Right lobe of liver (tissue), 6 donors: ENCODE data around the gene C1orf116. TPM values are rescaled to one million over a fixed set of nuclear protein-coding genes. Genes with fewer than 3 reads are reported as not detected.

Source experiments
- ATAC-seq, 4 donors: fragments of 200-7000 bp; cut with Tn5 transposase; one replicate each; pipeline ENCODE4 v1.9.1; 2020; ENCODE audit warnings: mild to moderate bottlenecking in 4 of 4, moderate library complexity in 4 of 4
- DNase-seq, 3 donors: peaks; one replicate each; pipeline ENCODE4 v3.0.0-alpha.2; 2020
- H3K27ac ChIP-seq, 3 donors: fragments of 200-600 bp; one replicate each; pipeline ENCODE4 v1.8.0; 2022
- H3K27me3 ChIP-seq, 2 donors: fragments of 200-600 bp; one replicate each; pipeline ENCODE4 v1.8.0; 2022
- H3K36me3 ChIP-seq, 4 donors: fragments of 200-600 bp; sonication (generic) in 1 of 4; one replicate each; pipeline versions ENCODE4 v1.5.1 to v1.8.0; 2017 to 2022; ENCODE audit warnings: control low read depth in 1 of 4
- H3K4me1 ChIP-seq, 4 donors: fragments of 200-600 bp; sonication (generic) in 1 of 4; one replicate each; pipeline versions ENCODE4 v1.5.1 to v1.8.0; 2017 to 2022; ENCODE audit warnings: control low read depth in 1 of 4
- H3K4me3 ChIP-seq, 3 donors: fragments of 200-600 bp; one replicate each; pipeline ENCODE4 v1.8.0; 2022
- H3K9me3 ChIP-seq, 4 donors: fragments of 200-600 bp; sonication (generic) in 1 of 4; one replicate each; pipeline versions ENCODE4 v1.5.1 to v1.8.0; 2017 to 2022; ENCODE audit warnings: control low read depth in 1 of 4
- CTCF ChIP-seq, 4 donors: fragments of 200-600 bp in 3 of 4; fragments of 450-650 bp in 1 of 4; IDR thresholded peaks; one replicate each; pipeline versions ENCODE4 v1.5.1 to v1.8.0; 2016 to 2022; ENCODE audit warnings: antibody characterized with exemption in 4 of 4, mild to moderate bottlenecking in 2 of 4
- POLR2A ChIP-seq: fragments of 450-650 bp; IDR thresholded peaks from one replicate; pipeline ENCODE4 v1.6.1; 2017; ENCODE audit warnings: antibody characterized with exemption, mild to moderate bottlenecking
- WGBS: methylation state at CpG from one replicate; pipeline ENCODE4 v1.1.6; 2018; ENCODE audit warnings: low coverage, low lambda C conversion rate; ENCODE audit not compliant: insufficient coverage; ENCODE audit errors: missing lambda C conversion rate; 5-methylcytosine and 5-hydroxymethylcytosine counted together
- intact Hi-C, 2 donors: fragments of 100-400 bp; cut with DNase I; formaldehyde crosslinking; loops; one replicate each; pipeline versions ENCODE4 v1.11.2 to v1.14.1; 2022
- total RNA-seq, 6 experiments: library from RNA; depleted of rRNA in 2 of 6; stranded (reverse); fragments of >200 nt in 2 of 6; fragmentation: NEBNext Ultra II Directional in 3 of 6; extraction: Animal tissue kit (Norgen Biotek cat#: 25700) in 3 of 6; gene quantifications; one replicate each; pipeline versions ENCODE4 v1.1.0 to v1.2.4, GENCODE V29; 2016 to 2023
- donor health status: DM: no; HTN: yes; CAD: no.
- donor health status: DM: no; HTN: no; CAD: no.
- donor health status: DM: no; HTN: no; CAD: no.
- donor health status: DM: no; HTN: yes; CAD: no.
- donor health status: DM: no; HTN: yes; CAD: no.

C1orf116 gene
- total RNA-seq, 6 experiments from 2014 or later, result 0.27 to 0.68 (median 0.37) TPM

GRCh38 chr1:206979379-206980043 is 53.0 kb downstream of the C1orf116 start:
- intact Hi-C loops, result loop anchor here in 1 of 2 donors (5.0 to 10.0 kb wide), 2 partner anchors 42 to 235 kb away; no protein-coding TSS in a partner anchor
- H3K27me3 ChIP-seq, result no peaks in the 10 kb centered on the region
- TF ChIP-seq POLR2A (no peak), CTCF (IDR thresholded peaks at IDR 0.05) (peak; percentile 60 to 82 (median 72))
- 50% methylated on average over 3 of the region's 3 CpGs for WGBS
- no peak overlapping the region for H3K27ac ChIP-seq
- H3K4me1 ChIP-seq, result no peaks in the 10 kb centered on the region
- H3K9me3 ChIP-seq, result no peaks in the 10 kb centered on the region
- H3K36me3 ChIP-seq, result no peaks in the 10 kb centered on the region
- ATAC-seq, result peak; percentile 85 to 89 (median 87)
- no peak for DNase-seq
- H3K4me3 ChIP-seq, result no peak overlapping the region

- intact Hi-C loops, result loop anchor here in 1 of 2 donors (5.0 kb wide), 1 partner anchor 41 kb away; no protein-coding TSS in a partner anchor
- no peak overlapping the region for H3K27ac ChIP-seq
- ATAC-seq (no peak), DNase-seq (no peak)
- H3K9me3 ChIP-seq, result no peaks in the 10 kb centered on the region
- H3K4me1 ChIP-seq, result peaks cover 0 to 3% (median 0%) of the 10 kb centered on the region in 4 donors
- 82% methylated on average over 7 of the region's 7 CpGs for WGBS
- H3K4me3 ChIP-seq, result no peak overlapping the region
- H3K27me3 ChIP-seq, result no peaks in the 10 kb centered on the region
- TF ChIP-seq CTCF (IDR thresholded peaks at IDR 0.05), result no peak
- no peak for TF ChIP-seq POLR2A
- no peaks in the 10 kb centered on the region for H3K36me3 ChIP-seq
These were observed 54.3 kb downstream of the C1orf116 start for GRCh38 chr1:206978259-206978658.

GRCh38 chr1:206975306-206975705 is 57.2 kb downstream of the C1orf116 start:
- Histone ChIP-seq H3K9me3 (no peaks in the 10 kb centered on the region), H3K36me3 (no peaks in the 10 kb centered on the region), H3K4me1 (peaks cover 0 to 30% (median 6%) of the 10 kb centered on the region in 4 donors), H3K4me3 (no peak overlapping the region), H3K27ac (no peak overlapping the region), H3K27me3 (no peaks in the 10 kb centered on the region)
- no peak for TF ChIP-seq CTCF (IDR thresholded peaks at IDR 0.05)
- no peak for TF ChIP-seq POLR2A
- DNase-seq (no peak), ATAC-seq (no peak)
- WGBS, result 100% methylated on average over 1 of the region's 1 CpG
- intact Hi-C loops, result loop anchor here in 1 of 2 donors (5.0 kb wide), 1 partner anchor 38 kb away; no protein-coding TSS in a partner anchor

- TF ChIP-seq CTCF (IDR thresholded peaks at IDR 0.05) (no peak), POLR2A (no peak)
- Histone ChIP-seq H3K4me3 (no peak overlapping the region), H3K27ac (no peak overlapping the region), H3K36me3 (no peaks in the 10 kb centered on the region), H3K9me3 (no peaks in the 10 kb centered on the region), H3K4me1 (peaks cover 0 to 41% (median 12%) of the 10 kb centered on the region in 4 donors), H3K27me3 (no peaks in the 10 kb centered on the region)
- intact Hi-C loops, result loop anchor here in 1 of 2 donors (5.0 kb wide), 1 partner anchor 37 kb away; no protein-coding TSS in a partner anchor
- ATAC-seq, result no peak
- DNase-seq, result no peak
- WGBS, result 80% methylated on average over 1 of the region's 3 CpGs
These were observed 58.4 kb downstream of the C1orf116 start for GRCh38 chr1:206974140-206974539.
